D721Med (cell line): ENCODE data around the gene CXCL14.

Experiments used
- DNase-seq: peaks from one replicate; pipeline ENCODE4 v3.0.0; 2011; ENCODE audit warnings: low spot score; ENCODE audit not compliant: insufficient read length
- FAIRE-seq: peaks from 2 replicates; lab custom pipeline; 2011; peaks lifted over from hg19 to GRCh38; lab: Jason Lieb, UNC
- TF ChIP-seq, protein P1 (sequence below): IDR thresholded peaks from 2 replicates; pipeline ENCODE4 v1.5.1; 2012; ENCODE audit warnings: mild to moderate bottlenecking, control low read depth; ENCODE audit not compliant: insufficient read depth; ENCODE audit errors: missing control alignments

CXCL14 gene

DNA sequence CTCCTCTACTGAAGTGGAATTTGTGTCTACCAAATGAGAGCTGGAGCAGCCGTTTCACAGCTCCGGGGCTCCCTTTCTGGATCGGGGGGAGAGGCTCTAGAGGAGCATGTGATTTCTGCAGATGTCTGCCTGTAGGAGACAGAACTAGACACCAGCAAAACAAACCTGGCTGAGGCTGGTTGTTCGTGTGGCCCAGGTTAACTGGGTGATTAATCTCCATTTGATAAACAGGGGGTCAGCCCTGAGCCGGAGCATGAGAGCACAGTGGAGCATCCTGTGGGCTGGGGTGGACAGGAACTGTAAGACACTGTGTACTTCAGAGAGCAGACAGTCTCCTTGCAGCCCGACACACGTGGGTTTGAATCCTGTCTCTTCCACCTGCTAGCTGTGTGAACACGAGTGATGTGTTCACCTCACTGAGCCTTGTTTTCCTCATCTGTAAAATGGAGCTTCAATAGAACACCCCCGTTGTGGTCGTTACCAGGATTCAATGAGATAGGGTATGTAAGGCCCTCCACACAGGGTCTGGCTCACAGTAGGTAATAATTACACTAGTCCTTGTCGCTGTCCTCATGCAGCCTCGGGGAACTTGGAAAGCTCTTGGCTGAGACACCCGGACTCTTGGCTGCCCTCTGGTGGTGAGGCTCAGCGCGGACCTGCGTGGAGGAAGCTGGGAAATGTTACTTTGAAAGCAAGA, 12.9 kb downstream of the CXCL14 start:
- DNase-seq (peak; percentile 52), FAIRE-seq (no peak)
- TF ChIP-seq, protein P1, sequence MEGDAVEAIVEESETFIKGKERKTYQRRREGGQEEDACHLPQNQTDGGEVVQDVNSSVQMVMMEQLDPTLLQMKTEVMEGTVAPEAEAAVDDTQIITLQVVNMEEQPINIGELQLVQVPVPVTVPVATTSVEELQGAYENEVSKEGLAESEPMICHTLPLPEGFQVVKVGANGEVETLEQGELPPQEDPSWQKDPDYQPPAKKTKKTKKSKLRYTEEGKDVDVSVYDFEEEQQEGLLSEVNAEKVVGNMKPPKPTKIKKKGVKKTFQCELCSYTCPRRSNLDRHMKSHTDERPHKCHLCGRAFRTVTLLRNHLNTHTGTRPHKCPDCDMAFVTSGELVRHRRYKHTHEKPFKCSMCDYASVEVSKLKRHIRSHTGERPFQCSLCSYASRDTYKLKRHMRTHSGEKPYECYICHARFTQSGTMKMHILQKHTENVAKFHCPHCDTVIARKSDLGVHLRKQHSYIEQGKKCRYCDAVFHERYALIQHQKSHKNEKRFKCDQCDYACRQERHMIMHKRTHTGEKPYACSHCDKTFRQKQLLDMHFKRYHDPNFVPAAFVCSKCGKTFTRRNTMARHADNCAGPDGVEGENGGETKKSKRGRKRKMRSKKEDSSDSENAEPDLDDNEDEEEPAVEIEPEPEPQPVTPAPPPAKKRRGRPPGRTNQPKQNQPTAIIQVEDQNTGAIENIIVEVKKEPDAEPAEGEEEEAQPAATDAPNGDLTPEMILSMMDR, result peak; percentile 92

DNA sequence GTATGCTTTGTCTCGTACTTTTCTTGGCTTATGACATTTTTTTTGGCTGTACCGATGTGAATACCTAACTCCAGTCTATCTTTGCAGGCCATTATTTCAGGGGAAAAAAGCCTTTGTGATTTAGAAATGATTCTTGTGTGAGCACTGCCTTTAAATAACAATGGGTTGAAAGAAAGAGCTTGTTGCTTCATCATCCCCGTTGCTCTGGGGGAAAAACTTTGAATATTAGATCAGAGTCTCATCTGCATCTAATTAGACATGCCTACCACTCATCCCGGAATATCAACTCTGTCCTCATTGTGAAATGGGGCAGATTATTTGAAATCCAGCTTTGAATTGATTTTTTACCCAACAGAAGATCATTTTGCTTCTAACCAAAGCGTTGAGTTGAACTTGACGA, 13.5 kb downstream of the CXCL14 start:
- FAIRE-seq, result no peak
- DNase-seq, result no peak
- TF ChIP-seq, protein P1, result no peak

DNA sequence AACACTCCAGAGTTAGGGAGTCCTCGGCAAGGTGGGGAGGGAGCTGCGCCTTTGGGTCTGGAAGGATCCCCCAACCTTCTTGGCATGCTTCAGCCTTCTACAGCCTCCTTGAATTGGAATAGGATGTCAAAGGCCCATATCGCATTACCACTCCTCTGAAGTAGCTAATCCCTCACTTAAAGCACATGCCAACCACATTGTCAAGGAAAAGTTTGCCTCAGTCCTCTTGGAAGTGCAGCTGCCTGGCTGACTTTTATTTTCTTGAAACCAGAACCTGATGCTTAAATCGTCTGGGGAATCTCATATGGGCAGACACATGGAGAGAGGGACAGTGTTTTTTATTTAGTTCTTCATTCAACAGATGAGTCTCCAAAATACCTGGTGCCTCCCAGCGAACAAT, 14.5 kb downstream of the CXCL14 start:
- TF ChIP-seq, protein P1, result no peak
- FAIRE-seq (no peak), DNase-seq (no peak)

DNA sequence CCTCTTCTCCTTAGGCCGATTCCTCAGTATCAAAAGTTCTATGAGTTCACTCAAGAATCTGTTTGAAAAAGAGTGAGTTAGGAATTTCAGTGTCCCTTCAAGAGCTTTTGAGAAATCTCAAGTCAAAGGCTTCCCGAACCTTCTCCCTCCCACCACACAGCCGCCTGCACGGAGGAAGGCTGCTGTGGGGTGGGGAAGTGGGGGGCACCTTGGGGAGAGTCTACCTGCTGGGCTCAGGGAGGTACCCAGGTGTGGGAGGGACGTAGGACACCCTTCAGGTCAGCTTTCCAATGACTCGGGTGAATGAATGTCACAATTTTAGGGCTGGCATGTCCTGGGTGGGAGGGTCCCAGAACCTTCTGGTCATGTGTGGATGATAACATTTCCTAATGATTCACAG, 17.5 kb downstream of the CXCL14 start:
- FAIRE-seq (no peak), DNase-seq (no peak)
- TF ChIP-seq, protein P1, result no peak

DNA sequence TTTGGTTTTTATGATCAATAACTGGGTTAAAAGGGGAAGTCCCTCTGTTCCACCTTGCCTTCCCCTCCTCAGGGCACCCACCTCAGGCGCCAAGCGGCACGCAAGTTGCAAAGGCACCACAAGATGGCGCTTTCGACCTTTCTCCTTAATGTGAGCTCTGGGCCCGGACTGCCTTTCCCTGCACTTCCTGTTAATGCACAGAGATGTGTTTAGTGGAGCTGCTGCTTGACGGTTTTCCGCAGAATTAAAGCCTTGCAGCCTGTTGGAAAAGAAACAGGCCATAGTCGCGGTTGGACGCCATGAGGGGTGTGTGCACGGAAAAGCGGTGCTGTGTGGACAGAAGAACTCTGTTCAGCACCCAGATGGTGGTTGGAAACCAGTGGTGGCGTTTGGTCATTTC, 17.9 kb downstream of the CXCL14 start:
- TF ChIP-seq, protein P1, result peak; percentile 96
- FAIRE-seq (no peak), DNase-seq (peak; percentile 78)

DNA sequence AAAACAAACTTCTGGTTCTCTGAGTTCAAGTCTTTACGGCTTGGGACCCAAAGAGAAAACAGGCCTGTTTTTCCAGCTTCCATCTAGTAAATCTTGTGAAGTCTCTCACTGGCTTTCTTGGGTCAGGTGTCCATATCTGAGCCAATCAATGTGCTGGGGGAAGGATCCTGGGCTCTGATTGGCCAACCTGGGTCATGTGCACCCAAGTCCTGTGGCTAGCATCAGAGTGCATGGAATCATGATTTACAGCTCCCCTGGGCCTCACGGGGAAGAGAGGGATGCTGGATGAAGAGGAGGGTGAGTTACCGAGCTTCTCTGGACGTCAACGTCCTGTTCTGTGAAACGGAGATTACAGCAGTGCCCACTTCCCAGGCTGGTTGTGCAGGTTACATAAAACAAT, 19.4 kb downstream of the CXCL14 start:
- DNase-seq (no peak), FAIRE-seq (no peak)

More for the DNA sequence above, 19.4 kb downstream of the CXCL14 start:
- TF ChIP-seq, protein P1, result no peak
